Neutrophil (primary cell): Measurements from ENCODE around the gene BEND7.

Source experiments
- H3K27ac ChIP-seq: fragments of 200-600 bp; sonication (generic); 2 replicates; pipeline ENCODE4 v1.5.1; 2016; ENCODE audit warnings: mild to moderate bottlenecking, moderate library complexity
- H3K27me3 ChIP-seq: fragments of 200-600 bp; sonication (generic); 2 replicates; pipeline ENCODE4 v1.6.0; 2016; ENCODE audit warnings: mild to moderate bottlenecking
- H3K36me3 ChIP-seq: fragments of 200-600 bp; sonication (generic); 2 replicates; pipeline ENCODE4 v1.5.1; 2017
- H3K4me1 ChIP-seq, 2 experiments: fragments of 200-600 bp in 1 of 2; sonication (generic) in 1 of 2; 1 replicate in 1 of 2; 2 replicates in 1 of 2; pipeline versions ENCODE4 v1.5.1 to v1.6.1; 2013 to 2016; ENCODE audit warnings: low read depth in 1 of 2, low read length in 1 of 2, mild to moderate bottlenecking in 1 of 2, moderate library complexity in 1 of 2; ENCODE audit not compliant: control insufficient read depth in 1 of 2, insufficient read depth in 1 of 2
- H3K4me3 ChIP-seq, 2 experiments: fragments of 200-600 bp in 1 of 2; sonication (generic) in 1 of 2; 1 replicate in 1 of 2; 2 replicates in 1 of 2; pipeline ENCODE4 v1.5.1; 2013 to 2016; ENCODE audit warnings: low read depth in 1 of 2, low read length in 1 of 2, mild to moderate bottlenecking in 1 of 2, moderate library complexity in 1 of 2
- H3K9me3 ChIP-seq: fragments of 200-600 bp; sonication (generic); 2 replicates; pipeline ENCODE4 v1.5.1; 2016
- CTCF ChIP-seq: fragments of 200-600 bp; sonication (generic); IDR thresholded peaks from 2 replicates; pipeline ENCODE4 v1.5.1; 2016; ENCODE audit warnings: antibody characterized with exemption

BEND7 gene

GRCh38 chr10:13402021-13402420 lies 126.8 kb downstream of the BEND7 start:
- no peak for TF ChIP-seq CTCF
- Histone ChIP-seq H3K4me3 (no peak overlapping the region), H3K36me3 (no peaks in the 10 kb centered on the region), H3K4me1 (no peaks in the 10 kb centered on the region), H3K27ac (no peak overlapping the region), H3K9me3 (no peaks in the 10 kb centered on the region), H3K27me3 (no peaks in the 10 kb centered on the region)

GRCh38 chr10:13401142-13401541 lies 127.7 kb downstream of the BEND7 start:
- H3K4me3 ChIP-seq = no peak overlapping the region
- no peaks in the 10 kb centered on the region for H3K4me1 ChIP-seq
- no peaks in the 10 kb centered on the region for H3K36me3 ChIP-seq
- H3K27me3 ChIP-seq = no peaks in the 10 kb centered on the region
- no peak for TF ChIP-seq CTCF
- H3K27ac ChIP-seq = no peak overlapping the region
- no peaks in the 10 kb centered on the region for H3K9me3 ChIP-seq

- no peaks in the 10 kb centered on the region for H3K9me3 ChIP-seq
- H3K36me3 ChIP-seq = no peaks in the 10 kb centered on the region
- no peaks in the 10 kb centered on the region for H3K4me1 ChIP-seq
- H3K27me3 ChIP-seq = no peaks in the 10 kb centered on the region
- TF ChIP-seq CTCF = no peak
- H3K4me3 ChIP-seq = no peak overlapping the region
- H3K27ac ChIP-seq = no peak overlapping the region
Measured at GRCh38 chr10:13400196-13400965, 128.4 kb downstream of the BEND7 start.

- no peaks in the 10 kb centered on the region for H3K9me3 ChIP-seq
- no peaks in the 10 kb centered on the region for H3K36me3 ChIP-seq
- TF ChIP-seq CTCF = no peak
- H3K4me1 ChIP-seq = no peaks in the 10 kb centered on the region
- H3K4me3 ChIP-seq = no peak overlapping the region
- H3K27me3 ChIP-seq = no peaks in the 10 kb centered on the region
- no peak overlapping the region for H3K27ac ChIP-seq
Measured at GRCh38 chr10:13399752-13400151, 129.1 kb downstream of the BEND7 start.

GRCh38 chr10:13399236-13399635 lies 129.6 kb downstream of the BEND7 start:
- Histone ChIP-seq H3K27ac (no peak overlapping the region), H3K36me3 (no peaks in the 10 kb centered on the region), H3K9me3 (no peaks in the 10 kb centered on the region), H3K4me3 (no peak overlapping the region), H3K4me1 (no peaks in the 10 kb centered on the region), H3K27me3 (no peaks in the 10 kb centered on the region)
- no peak for TF ChIP-seq CTCF
